ENCODE data around the gene GNG12.
A peak's percentile ranks its signal among the peaks of the same experiment; 100 is the strongest.

The GNG12 gene

DNA sequence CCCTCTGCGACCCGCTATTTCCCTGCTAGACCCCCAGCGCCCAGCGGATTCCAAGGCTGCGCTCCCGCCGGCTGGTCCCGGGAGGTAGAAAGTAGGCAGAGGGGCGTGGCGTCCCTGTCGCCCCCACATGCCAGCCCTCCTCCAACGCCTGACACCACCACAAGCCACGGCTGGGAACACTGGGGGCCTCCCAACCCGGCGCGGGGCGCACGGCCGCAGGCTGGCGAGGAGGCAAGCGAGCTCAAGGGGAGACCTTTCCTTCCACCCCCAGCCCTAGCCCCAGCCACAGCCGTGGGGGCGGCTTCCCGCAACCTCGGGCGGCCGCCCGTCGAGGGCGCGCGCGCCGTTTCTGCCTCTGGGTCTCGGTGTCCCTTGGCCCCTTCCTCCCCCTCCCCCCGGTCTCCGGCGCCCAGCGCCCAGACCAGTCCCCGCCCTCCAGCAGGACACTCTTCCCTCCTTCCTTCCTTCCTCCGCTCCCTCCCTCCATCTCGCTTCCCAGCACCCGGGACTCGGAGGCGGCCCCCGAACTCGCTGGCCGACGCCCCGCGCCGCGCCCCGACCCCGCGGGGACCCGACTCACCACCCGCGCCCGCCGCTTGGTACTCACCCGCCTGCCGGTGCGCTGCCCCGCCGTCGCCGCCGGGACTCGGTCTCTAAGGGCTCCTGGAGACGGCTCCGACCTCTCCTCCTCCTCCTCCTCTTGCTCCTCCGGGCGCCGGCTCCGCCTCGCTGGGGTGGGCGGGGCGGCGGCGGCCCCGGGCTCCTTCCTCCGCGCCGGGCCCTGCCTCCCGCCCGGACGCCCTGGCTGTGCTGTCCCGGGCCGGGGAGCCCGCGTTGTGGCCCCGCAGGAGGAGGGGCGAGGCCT lies at the start of gene GNG12:
Gene GNG12 (minus strand): TSS at position 731 of the 865 bp plus-strand sequence. CDS start 125,781 bp downstream, outside the sequence.
- peak; percentile 61 for DNase-seq

DNA sequence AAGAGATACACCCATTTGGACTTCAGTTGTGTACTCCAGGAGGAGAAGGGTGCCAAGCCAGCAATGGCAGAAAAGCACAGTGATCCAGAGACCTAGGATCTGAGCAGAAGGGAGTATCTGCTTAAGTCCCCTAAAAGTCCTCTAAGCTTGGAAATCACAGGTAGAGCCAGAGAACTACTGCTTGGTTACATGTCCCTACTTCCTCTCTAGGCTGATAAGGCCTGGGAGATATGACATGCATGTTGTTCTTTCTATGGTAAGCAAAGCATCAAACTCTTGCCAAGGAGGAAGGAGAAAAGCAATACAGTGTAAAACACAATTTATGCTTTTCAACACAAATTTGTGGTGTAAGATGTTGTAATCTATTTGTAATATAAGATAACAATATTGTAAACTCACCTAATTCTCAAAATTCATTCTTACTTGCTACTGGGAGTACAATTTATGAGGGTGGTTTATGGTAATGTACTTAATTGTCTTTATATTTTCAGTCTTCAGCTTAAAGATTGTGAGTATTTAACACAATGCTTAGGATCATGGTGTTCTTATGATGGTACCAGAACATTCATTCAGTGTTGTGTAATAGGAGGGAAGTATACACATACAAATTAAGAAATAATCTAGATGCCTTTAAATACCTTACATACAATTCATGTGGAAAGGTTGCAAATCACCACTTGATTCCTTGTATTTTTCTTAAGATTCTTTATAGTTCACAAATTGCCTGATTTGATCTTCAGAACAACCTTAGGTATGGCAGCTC lies 49.1 kb upstream of the GNG12 start:
- no peak for DNase-seq

DNA sequence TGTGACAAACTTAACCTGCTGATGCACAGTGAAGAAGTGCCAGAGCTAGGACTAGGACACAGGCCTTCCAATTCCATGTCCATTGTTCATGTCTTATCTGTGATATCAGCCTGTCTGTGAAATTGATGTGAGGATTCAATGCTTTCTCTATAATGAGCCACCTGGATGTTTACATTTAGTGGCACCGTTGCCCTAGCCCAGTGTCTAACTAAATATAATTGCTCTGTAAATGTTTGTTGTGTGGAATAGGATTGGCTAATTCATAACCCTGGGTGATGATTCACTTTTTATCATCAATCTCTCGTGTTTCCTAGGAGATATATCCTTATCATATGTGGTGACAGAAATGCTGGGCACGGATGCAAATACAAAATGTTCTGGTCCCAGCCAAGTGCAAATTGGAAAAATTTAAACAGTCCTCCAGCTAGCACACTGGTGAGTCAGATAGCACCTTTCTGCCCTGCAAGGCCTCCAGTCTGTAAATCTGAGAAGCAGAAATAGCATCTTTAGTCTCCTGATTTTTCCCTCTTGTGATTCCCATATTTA lies 46.9 kb upstream of the GNG12 start:
- DNase-seq = no peak

DNA sequence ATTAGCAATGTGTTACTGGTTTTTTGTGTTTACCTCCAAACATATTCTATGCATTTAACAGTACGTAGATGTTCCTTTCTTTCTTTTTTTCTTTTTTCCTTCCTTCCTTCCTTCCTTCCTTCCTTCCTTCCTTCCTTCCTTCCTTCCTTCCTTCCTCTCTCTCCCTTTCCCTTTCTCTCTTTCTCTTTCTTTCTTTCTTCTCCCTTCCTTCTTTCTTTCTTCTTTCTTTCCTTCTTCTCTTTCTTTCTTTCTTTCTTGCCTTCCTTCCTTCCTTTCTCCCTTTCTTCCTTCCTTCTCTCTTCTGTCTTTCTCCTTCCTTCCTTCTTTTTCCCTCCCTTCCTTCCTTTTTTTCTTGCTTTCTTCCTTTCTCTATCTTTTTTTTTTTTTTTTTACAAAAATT lies 46.2 kb upstream of the GNG12 start:
- DNase-seq = no peak

DNA sequence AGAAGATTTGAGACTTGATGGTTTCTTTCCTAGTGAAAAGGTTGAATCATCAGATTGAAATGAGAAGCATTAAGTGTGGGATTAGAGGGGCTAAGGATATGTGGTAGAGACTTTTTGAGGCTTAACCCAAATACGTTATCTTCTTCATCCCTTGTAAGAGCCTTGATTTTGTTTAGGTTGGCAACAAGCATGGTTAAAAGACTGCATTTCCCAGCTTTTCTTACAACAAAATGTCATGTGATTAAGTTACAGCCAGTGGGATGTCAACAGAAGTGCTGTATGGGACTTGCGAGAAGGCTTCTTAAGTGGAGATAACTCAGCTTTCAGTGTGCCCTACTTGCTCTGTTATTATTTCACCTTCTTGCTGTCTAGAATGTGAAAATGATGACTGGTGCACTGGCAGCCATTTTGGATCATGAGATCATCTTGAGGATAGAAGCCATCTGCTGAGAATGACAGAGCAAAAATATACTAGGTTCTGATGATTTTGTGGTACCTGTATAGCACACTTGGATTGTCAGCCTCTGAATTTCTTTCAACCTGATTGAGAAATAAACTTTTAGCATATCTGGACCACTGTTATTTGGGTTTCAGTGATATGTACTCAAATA lies 41.3 kb upstream of the GNG12 start:
- DNase-seq = no peak

DNA sequence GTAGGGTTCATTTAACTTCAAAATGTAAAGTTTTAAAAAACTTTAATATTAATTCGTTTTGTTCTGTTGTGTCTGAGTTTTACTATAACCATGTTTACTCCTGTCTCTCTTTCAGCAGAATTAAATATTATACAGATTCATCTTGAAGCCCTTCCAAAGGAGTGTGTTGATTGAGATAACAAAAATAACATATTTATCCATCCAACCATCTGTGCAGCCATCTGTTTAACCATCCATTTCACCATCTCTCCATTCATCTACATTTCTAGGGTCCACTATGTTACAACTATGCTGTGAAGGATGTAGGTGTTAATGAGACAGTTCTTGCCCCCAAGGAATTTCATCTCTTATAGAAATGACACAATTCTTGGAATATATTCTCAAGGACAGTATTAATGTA lies 36.0 kb upstream of the GNG12 start:
- DNase-seq = no peak

DNA sequence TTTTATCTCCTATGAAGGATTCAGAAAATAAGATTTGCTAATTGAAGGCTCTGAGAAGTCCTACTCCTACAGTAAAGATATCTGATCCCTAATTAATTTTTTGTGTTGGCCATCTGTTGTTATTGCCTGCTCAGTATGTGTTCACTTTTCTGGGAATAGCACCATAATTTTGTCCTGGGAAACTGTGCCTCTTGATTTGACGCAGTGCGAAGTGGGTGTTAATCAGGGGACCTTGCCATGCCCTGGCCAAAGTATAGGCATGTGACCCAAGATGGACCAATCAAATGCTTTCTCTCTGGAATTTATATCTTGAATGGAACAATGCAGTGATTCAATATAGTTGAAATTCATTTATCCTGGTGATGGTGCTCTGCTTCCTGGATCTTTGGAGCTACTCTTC lies 30.4 kb upstream of the GNG12 start:
- DNase-seq = no peak

DNA sequence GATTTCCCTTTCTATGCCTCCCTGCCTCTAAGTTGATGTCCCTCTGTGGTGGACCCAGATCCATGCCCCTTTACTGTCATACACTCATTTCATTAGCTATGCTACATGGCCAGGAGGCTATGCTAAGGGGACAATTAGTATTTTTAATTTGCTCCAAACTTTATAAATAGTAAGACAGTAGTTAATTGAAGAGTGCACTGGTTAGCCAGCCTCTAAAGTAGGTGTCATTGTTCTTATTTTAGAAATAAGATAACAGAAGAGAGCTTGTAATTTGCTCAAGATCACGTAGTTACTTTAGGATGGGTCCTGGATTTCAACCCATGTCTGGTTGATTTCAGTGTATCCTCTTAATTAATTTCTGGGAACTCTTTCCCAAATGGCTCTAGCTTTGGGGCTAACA lies 29.4 kb upstream of the GNG12 start:
- DNase-seq = no peak

DNA sequence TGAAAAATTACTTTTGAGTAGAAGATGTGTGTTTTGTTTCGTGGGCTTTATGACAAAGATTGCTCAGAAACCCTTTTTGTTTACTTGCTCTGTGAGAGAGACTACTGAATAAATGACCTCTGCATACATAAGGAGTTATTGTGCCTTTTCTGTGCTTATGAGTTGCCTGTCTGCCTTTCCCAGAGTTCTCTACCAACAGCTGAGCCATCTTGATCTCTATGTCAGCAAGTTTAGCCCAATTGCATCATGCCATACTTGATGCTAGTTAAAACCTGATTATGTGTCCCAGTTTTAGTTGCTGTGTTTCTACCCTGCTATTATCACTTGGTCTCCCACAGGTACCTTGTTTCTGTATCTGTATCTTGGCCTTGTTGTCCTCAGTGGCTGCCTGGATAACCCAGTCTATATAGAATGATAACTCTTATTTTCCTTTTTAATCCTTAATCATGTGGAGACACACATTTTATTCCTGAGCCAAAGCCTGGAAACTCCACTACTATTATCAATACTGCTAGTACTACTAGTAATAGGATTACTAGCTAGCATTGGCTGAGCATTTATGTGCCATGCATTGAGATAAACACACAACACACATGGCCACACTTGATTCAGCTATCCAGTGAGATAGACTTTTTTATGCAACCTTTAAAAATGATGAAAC lies 28.7 kb upstream of the GNG12 start:
- DNase-seq = no peak

DNA sequence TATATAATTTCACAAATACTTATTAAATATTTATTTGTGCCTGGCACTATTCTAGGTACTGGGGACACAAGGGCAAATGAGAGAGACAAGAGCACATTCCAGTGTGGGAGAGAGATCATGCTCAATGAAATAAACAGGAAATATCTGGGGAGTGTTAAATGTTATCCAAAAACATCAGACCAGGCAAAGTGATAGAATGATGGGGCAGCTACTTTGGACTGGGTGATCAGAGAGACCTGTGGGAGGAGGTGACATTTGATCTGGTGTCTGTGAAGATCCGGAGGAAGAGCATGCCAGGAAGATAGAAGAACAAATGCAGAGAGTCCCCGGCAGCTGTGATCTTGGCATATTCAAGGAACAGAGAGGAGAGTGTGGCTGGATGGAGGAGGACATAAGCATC lies 27.5 kb upstream of the GNG12 start:
- no peak for DNase-seq

DNA sequence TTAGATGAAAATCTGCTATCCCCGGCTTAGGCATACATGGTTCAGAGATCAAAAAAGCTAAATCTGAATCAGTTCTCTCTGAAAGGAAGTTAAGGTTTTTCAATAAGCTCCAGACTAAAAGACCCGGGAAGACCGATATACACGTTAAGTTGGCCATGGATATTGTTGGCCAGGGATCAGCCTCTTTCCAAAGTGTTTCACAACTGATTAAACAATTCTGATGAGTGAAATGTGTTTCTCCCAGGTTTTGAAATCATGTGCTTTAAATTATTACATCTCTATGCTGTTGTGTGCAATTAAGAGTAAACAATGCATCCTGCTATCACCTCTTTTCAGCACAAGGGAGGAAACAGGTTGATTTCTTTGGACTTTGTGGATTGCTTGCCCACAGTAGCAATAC lies 23.7 kb upstream of the GNG12 start:
- no peak for DNase-seq

DNA sequence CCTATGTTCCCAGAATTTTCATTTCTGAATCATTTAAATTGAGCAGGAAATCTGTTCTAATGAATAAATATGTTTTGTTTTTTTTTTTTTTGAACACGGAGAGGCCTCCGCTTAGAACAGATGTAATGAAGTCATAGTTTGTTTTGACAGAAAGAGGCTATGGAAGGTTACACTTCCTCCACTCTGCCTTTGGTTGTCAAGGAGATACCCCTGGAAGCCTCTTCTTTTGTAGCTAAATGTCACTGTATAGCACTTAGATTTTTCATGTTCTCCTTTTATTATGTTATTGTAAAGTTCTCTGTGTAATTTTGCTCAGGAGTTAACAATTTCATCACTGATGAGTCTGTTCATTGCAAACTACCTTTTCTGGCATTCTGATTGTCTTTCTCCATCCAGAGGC lies 22.7 kb upstream of the GNG12 start:
- DNase-seq = no peak

DNA sequence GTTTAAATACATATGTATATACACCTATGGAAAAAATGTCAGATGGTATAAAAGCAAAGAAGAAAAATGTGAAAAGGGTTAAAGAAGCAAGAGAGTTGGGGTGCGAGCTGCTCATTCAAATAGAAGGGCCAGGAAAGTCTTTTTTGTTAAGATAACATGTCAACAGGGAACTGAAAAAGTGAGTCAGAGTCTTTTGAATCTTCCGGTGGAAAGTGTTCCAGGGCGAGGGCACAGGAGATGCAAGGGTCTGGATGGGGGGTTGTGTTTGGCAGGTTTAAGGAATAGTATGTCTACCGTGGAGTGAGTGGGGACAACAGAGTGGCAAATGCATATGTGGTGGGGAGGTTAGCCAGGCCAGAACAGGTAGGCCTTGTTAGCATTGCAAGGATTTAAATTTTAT lies 22.2 kb upstream of the GNG12 start:
- DNase-seq = no peak

DNA sequence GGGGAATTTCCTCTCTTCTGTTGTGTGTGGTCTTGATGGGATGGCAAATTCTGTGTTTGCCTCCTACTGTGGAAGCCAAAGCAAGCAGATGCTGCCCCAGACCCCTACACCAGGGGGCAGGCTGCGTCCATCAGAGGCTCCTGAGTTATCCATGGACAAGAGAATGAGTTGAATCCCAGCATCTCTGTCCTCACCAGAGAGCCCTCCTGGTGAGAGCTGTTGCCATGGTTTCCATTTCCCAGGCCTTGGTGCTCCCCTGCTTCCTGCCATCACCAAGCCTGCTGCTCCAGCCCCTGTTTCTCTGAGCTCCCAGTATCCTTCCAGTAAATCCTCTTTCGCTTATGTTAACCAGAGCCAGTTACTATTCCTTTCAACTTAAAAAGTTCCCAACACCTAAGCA lies 20.4 kb upstream of the GNG12 start:
- DNase-seq = peak; percentile 42

DNA sequence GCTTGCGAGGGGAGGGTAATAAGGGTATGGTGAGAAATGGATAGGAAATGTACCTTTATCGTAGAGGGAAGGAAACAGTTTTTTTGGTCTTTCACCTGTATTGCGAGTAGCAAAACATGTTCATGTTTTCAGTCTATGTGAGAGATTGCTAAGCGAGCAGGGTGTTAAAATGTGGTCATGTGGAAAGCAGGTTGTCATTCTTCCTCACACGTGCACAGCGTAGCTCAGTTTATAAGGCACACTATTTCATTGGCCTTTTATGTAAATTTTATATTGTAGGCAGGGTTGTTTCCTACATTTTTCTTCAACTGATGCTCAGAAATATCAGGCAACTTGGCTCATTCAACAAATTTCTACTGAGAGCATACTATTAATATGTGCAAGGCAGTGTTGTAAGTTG lies 18.5 kb upstream of the GNG12 start:
- no peak for DNase-seq

DNA sequence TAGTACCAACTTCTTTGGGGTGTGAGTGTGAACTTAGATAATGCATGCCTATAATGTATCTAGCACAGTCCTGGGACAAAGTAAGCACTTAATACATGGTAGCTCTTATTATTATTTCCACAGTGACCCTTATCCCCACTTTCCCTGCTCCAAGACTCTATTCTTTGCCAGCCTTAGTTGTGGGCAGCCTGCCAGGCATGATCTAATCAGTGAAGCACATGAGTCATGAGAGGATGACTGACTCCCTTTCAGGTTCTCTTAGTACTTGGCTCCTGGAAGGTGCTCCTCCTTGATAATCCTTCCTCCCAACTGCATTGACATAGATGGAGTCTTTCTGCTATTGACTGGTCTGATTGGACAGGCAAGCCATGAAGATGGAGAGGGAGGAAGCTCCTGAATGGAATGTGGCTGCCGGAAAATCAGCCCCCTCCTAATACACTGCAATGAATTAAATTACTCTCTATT lies 17.4 kb upstream of the GNG12 start:
- peak; percentile 97 for DNase-seq

DNA sequence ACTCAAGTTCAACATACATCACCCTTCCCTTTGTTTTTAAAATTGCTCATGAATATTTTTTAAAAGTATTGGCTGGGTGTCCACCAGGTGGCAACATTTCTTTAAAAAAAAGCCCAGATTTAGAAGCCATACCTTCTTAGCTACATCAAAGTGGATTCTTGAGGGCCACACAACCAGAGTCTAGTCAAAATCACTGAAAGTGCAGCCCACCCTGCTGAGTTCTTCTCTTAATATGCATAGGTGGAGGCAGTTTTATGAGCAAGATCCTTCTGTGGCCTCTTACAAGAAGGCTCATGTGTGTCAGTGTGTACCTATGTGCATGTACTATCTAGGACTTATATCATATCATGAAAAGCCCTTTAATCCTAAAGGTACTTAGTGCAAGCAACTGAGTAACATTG lies 16.9 kb upstream of the GNG12 start:
- DNase-seq = peak; percentile 76

DNA sequence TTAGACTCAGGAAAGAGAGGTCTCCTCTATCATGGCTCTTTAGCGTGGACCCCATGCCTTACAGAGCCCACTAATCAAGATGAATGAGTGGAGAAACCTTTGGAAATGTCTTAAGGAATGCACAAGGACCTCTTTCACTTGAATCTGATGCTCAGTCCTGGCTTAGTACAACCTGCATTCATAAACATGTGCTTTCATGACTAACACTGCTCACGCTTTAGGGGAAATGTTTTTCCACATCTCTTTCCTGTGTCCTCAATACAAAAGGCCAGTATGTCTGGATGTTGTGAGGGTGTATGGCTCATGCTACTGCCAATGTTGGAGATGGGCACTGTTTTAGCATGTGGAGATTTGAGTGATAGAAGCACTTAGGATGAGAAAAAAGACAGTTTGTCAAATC lies 14.2 kb upstream of the GNG12 start:
- no peak for DNase-seq

DNA sequence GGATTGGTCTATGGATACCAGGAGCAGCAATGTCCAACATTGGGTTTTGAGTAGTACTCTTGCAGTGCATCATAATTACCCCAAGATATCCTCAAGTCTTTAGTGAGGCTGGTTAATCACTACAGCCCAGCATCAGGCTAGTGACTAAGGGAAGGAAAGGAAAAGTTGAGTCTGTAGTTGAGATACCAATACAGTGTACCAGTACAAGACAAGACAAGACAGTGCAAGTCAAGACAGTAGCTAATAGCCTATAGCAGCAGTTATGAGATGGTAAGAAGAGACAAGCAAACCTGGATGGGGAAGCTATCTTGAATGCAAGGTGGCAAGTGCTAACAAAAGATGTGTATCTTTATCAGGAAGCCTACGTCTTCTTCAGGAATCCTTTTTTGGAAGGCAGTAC lies 13.3 kb upstream of the GNG12 start:
- no peak for DNase-seq

DNA sequence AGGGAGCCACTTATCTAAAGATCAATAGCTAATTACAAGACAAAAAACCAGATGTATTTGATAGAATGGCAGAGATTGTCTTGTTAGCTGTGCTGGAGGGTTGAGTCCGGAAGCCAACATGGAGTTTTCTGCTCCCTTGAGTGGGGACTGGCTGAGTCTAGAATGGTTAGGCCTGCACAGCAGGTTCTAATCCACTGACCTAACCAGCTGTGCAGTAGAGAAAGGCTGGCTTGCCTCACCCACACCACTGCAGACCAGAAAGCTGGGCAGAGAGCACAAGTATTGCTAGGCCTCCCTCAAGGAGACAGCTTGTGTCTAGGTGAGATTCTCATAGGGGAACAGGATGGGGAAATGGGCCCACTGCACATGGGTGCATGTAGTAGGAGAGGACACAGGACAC lies 11.7 kb upstream of the GNG12 start:
- no peak for DNase-seq

DNA sequence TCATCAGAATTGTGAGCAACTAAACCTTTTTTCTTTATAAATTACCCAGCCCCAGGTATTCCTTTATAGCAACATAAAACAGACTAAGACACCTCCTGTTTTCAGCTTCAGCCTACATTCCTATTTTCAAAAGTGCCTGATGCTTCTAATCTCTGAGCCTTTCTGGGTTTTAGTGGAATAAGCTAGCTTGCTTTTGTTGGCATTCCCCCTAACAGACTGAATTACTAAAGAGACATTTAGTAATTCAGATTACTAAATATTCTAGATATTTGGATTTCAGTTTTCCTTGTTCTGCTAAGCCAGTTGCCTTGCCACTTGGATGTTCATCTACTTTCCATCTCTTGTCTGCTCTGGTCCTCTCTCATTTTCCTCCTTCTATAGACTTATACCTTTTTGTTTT lies 10.5 kb upstream of the GNG12 start:
- no peak for DNase-seq

DNA sequence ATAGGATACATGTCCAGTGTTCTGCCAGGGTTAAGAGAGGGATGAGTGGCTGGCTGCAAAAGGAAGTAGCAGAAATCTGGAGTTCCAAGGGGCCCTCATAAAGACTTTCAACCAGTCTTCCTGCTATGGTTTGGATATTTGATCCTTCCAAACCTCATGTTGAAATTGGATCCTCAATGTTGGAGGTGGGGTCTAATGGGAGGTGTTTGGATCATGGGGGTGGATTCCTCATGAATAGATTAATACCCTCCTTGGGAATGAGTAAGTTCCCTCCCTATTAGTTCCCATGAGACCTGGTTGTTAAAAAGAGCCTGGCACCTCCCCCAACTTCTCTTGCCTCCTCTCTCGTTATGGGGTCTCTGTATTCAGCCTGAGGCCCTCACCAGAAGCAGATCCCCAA lies 10.1 kb upstream of the GNG12 start:
- no peak for DNase-seq

DNA sequence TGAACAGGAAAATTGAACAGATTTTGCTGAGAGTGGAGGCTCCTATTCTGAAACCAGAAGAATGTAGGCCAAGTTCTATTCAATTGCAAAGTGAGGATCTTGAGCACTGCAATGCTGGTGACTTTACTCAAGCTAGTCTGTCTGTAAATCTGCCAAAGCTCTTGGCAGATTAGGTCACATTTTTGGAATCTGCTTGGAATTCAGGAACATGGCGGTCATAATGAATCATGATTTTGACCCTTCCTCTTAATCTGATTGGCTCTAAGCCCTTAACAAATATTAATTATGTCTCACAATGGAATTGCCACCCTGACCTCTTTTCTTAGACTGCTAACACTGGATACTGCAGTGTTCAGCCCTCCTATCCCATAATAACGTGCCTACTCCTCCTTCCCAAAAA lies 7.2 kb upstream of the GNG12 start:
- peak; percentile 88 for DNase-seq
